ENCODE measurements around the gene CCDC47.

CCDC47 gene

DNA sequence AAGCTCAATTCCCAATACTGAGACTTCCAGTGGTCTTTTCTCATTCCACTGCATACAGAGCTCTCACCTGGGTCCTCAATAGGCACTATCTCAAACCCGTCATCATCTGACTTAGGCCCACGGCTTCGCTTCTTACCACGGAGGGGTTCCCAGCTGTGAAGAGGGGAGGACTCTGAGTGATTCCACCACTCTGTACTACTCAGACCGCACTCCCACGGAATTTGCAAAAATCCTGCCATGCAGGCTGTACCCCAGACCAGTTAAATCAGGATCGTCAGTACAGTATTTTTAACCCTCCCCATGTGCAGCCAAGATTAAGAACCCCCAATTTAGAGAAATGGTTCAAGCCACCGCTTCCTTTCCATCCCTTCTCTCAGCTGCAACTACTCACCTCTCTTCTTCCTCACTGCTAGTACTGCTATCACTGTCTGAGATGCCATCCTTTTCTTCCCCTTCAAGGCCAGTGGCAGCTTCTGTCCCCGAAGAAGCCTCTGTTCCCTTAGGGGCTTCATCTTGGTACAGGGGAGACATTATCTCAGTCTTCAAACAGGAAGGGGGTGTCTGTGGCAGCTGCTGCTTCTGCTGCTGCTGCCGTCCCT lies 47.7 kb upstream of the CCDC47 start:
- DNase-seq (no peak), ATAC-seq (ENCODE audit: insufficient read depth, low read depth) (no peak)
- Histone ChIP-seq H3K27ac (ENCODE audit: low read length) (no peak overlapping the region), H3K4me1 (ENCODE audit: insufficient read depth, low read length) (peaks cover 16% of the 10 kb centered on the region), H4K20me1 (ENCODE audit: insufficient read depth, low read length) (peaks cover 30% of the 10 kb centered on the region; the same call in 1 of the 2 replicates), H3K9ac (ENCODE audit: low read depth, low read length) (no peak overlapping the region), H3K79me2 (ENCODE audit: insufficient read depth, low read length) (peaks cover 26% of the 10 kb centered on the region), H2AFZ (ENCODE audit: low read depth, low read length) (no peak overlapping the region), H3K4me2 (ENCODE audit: insufficient read depth, low read length) (no peak overlapping the region), H3K27me3 (ENCODE audit: insufficient read depth, low read length, poor library complexity) (no peaks in the 10 kb centered on the region), H3K9me3 (ENCODE audit: insufficient read depth, low read length, severe bottlenecking) (no peaks in the 10 kb centered on the region), H3K36me3 (ENCODE audit: insufficient read depth, low read length) (peaks cover 95% of the 10 kb centered on the region), H3K4me3 (ENCODE audit: low read depth in 1 of 2, low read length in 2 of 2) (no peak overlapping the region)
- no peak for TF ChIP-seq CTCF (IDR thresholded peaks at IDR 0.05; ENCODE audit: borderline replicate concordance, extremely low read depth, low read length, poor library complexity, severe bottlenecking)
- TF ChIP-seq EZH2 (IDR thresholded peaks at IDR 0.05; ENCODE audit: borderline replicate concordance, low read depth, low read length, severe bottlenecking), result no peak

- peaks cover 97% of the 10 kb centered on the region for H3K36me3 ChIP-seq (ENCODE audit: insufficient read depth, low read length)
- H3K4me2 ChIP-seq (ENCODE audit: insufficient read depth, low read length), result no peak overlapping the region
Observed at GRCh38 chr17:63819585-63820537, 46.5 kb upstream of the CCDC47 start.

DNA sequence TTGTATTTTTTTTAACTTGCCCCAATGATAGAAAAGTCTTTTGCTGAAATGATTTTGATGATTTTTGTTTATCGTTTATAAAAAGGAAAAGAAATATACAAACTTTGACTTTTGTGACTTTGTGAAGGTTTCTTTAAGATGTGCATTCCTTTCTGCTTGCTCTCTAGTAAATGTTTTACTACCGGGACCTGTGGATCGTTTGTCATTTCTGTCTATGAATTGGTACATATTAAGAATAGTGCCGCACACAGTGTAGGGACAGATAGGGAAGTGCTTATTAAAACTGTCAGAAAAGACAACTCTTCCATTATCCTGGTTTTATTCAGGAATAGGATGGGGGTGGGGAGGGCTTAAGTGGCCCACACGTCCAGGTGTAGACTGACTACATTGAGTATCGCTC lies 45.7 kb upstream of the CCDC47 start:
- no peaks in the 10 kb centered on the region for H3K4me1 ChIP-seq (ENCODE audit: insufficient read depth, low read length)
- H2AFZ ChIP-seq (ENCODE audit: low read depth, low read length), result no peak overlapping the region
- DNase-seq (no peak), ATAC-seq (ENCODE audit: insufficient read depth, low read depth) (no peak)
- H3K27me3 ChIP-seq (ENCODE audit: insufficient read depth, low read length, poor library complexity), result no peaks in the 10 kb centered on the region
- H3K36me3 ChIP-seq (ENCODE audit: insufficient read depth, low read length), result peaks cover 97% of the 10 kb centered on the region
- no peak overlapping the region for H3K27ac ChIP-seq (ENCODE audit: low read length)
- H4K20me1 ChIP-seq (ENCODE audit: insufficient read depth, low read length), result peaks cover 26% of the 10 kb centered on the region; the same call in 1 of the 2 replicates
- H3K4me3 ChIP-seq (ENCODE audit: low read depth in 1 of 2, low read length in 2 of 2), result no peak overlapping the region
- no peak for TF ChIP-seq EZH2 (IDR thresholded peaks at IDR 0.05; ENCODE audit: borderline replicate concordance, low read depth, low read length, severe bottlenecking)
- H3K79me2 ChIP-seq (ENCODE audit: insufficient read depth, low read length), result peaks cover 8% of the 10 kb centered on the region; the same call in 1 of the 2 replicates
- no peaks in the 10 kb centered on the region for H3K9me3 ChIP-seq (ENCODE audit: insufficient read depth, low read length, severe bottlenecking)
- no peak overlapping the region for H3K4me2 ChIP-seq (ENCODE audit: insufficient read depth, low read length)
- no peak overlapping the region for H3K9ac ChIP-seq (ENCODE audit: low read depth, low read length)

More at GRCh38 chr17:63819585-63820537, 46.5 kb upstream of the CCDC47 start:
- DNase-seq (no peak), ATAC-seq (ENCODE audit: insufficient read depth, low read depth) (no peak; the same call in 2 of the 3 replicates)
- Histone ChIP-seq H3K4me1 (ENCODE audit: insufficient read depth, low read length) (peaks cover 4% of the 10 kb centered on the region; the same call in 1 of the 2 replicates), H3K9ac (ENCODE audit: low read depth, low read length) (no peak overlapping the region), H3K27me3 (ENCODE audit: insufficient read depth, low read length, poor library complexity) (no peaks in the 10 kb centered on the region), H2AFZ (ENCODE audit: low read depth, low read length) (no peak overlapping the region), H3K9me3 (ENCODE audit: insufficient read depth, low read length, severe bottlenecking) (no peaks in the 10 kb centered on the region), H4K20me1 (ENCODE audit: insufficient read depth, low read length) (peaks cover 29% of the 10 kb centered on the region; the same call in 1 of the 2 replicates), H3K79me2 (ENCODE audit: insufficient read depth, low read length) (peaks cover 14% of the 10 kb centered on the region; the same call in 1 of the 2 replicates), H3K4me3 (ENCODE audit: low read depth in 1 of 2, low read length in 2 of 2) (no peak overlapping the region), H3K27ac (ENCODE audit: low read length) (no peak overlapping the region)
- no peak for TF ChIP-seq CTCF (IDR thresholded peaks at IDR 0.05; ENCODE audit: borderline replicate concordance, extremely low read depth, low read length, poor library complexity, severe bottlenecking)
- no peak for TF ChIP-seq EZH2 (IDR thresholded peaks at IDR 0.05; ENCODE audit: borderline replicate concordance, low read depth, low read length, severe bottlenecking)

Measured in DND-41 (cell line).